Measurements from ENCODE around the gene ALG3.

- TF ChIP-seq, protein P1, sequence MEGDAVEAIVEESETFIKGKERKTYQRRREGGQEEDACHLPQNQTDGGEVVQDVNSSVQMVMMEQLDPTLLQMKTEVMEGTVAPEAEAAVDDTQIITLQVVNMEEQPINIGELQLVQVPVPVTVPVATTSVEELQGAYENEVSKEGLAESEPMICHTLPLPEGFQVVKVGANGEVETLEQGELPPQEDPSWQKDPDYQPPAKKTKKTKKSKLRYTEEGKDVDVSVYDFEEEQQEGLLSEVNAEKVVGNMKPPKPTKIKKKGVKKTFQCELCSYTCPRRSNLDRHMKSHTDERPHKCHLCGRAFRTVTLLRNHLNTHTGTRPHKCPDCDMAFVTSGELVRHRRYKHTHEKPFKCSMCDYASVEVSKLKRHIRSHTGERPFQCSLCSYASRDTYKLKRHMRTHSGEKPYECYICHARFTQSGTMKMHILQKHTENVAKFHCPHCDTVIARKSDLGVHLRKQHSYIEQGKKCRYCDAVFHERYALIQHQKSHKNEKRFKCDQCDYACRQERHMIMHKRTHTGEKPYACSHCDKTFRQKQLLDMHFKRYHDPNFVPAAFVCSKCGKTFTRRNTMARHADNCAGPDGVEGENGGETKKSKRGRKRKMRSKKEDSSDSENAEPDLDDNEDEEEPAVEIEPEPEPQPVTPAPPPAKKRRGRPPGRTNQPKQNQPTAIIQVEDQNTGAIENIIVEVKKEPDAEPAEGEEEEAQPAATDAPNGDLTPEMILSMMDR (conservative IDR thresholded peaks at IDR 0.05; ENCODE audit: low read depth in 2 of 2), result no peak
- no peak for TF ChIP-seq POLR2AphosphoS5 (IDR thresholded peaks at IDR 0.05; ENCODE audit: low read depth)
- TF ChIP-seq, protein P2, sequence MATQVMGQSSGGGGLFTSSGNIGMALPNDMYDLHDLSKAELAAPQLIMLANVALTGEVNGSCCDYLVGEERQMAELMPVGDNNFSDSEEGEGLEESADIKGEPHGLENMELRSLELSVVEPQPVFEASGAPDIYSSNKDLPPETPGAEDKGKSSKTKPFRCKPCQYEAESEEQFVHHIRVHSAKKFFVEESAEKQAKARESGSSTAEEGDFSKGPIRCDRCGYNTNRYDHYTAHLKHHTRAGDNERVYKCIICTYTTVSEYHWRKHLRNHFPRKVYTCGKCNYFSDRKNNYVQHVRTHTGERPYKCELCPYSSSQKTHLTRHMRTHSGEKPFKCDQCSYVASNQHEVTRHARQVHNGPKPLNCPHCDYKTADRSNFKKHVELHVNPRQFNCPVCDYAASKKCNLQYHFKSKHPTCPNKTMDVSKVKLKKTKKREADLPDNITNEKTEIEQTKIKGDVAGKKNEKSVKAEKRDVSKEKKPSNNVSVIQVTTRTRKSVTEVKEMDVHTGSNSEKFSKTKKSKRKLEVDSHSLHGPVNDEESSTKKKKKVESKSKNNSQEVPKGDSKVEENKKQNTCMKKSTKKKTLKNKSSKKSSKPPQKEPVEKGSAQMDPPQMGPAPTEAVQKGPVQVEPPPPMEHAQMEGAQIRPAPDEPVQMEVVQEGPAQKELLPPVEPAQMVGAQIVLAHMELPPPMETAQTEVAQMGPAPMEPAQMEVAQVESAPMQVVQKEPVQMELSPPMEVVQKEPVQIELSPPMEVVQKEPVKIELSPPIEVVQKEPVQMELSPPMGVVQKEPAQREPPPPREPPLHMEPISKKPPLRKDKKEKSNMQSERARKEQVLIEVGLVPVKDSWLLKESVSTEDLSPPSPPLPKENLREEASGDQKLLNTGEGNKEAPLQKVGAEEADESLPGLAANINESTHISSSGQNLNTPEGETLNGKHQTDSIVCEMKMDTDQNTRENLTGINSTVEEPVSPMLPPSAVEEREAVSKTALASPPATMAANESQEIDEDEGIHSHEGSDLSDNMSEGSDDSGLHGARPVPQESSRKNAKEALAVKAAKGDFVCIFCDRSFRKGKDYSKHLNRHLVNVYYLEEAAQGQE (IDR thresholded peaks at IDR 0.05; ENCODE audit: unreplicated experiment), result no peak
- TF ChIP-seq EZH2 (IDR thresholded peaks at IDR 0.05; ENCODE audit: low read depth, unreplicated experiment), result no peak
Measured at GRCh38 chr3:184283681-184284080, 34.9 kb upstream of the ALG3 start.

Data from GM23338 (cell line).